Fibroblast of gingiva (primary cell): Measurements from ENCODE around the gene NOS1AP.

Source experiments
- DNase-seq: peaks from one replicate; pipeline ENCODE4 v3.0.0-alpha.2; 2011; ENCODE audit warnings: low read depth

Gene NOS1AP

DNA sequence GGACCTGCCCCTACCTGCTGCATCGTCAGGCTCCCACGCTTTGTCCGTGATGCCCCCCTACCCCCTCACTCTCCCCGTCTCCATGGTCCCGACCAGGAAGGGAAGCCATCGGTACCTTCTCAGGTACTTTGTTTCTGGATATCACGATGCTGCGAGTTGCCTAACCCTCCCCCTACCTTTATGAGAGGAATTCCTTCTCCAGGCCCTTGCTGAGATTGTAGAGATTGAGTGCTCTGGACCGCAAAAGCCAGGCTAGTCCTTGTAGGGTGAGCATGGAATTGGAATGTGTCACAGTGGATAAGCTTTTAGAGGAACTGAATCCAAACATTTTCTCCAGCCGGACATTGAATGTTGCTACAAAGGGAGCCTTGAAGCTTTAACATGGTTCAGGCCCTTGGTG lies 298.3 kb downstream of the NOS1AP start:
- DNase-seq: no peak

DNA sequence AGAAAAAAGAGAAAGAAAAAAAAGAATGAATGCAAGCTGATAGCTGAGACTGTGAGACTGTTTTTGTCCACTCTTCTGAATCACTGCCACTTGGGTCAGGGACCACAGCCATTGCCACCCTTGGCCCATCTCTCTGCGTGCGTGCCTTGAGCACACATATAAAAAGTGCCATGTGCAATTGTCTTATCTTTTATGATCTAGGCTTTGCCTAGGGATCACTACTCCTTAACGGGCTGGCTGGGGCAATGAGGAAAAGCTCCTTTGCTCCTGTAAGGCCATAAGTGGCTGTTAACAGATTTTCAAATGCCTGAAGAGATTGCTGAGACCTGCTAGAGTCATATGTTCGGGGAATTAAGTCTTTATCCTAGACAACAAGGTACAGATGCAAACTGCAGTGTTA lies 299.0 kb downstream of the NOS1AP start:
- DNase-seq: no peak

DNA sequence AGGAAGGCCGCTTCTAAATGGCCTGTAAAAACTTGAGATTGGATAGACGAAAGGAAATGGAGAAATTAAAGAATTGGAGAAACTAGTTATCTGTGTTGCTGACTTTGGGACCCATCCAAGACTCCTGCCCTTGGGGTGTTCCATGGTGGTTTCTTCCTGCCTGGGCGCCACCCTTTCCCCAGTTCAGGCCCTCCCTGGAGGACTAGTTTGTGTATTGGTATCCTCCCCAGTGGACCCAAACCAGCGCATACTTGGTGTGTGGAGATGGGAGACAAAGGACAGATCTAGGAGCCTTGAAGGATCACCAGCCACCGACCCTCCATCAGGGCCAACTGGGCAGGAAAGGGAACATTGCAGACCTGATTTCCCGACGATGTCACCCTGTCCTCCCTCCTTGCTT lies 300.1 kb downstream of the NOS1AP start:
- no peak for DNase-seq

DNA sequence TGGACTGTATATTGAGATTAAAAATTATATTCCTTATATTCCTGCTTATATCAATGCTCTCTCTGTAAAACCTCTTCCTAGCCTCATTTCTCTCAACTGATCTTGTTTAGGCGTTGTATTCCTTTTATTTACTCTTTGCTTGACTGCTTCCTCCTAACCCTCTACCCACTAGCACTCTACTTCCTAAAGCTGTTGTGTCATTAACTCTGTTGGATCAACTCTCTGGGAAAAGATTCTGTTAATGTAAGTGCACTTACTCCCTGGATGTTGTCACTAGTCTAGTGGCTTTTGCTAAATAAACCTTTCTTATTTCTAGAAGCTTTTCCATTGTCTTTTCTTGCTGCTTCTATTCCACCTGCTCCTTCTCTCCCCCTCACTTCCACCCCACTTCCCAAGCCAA lies 300.7 kb downstream of the NOS1AP start:
- DNase-seq: no peak

DNA sequence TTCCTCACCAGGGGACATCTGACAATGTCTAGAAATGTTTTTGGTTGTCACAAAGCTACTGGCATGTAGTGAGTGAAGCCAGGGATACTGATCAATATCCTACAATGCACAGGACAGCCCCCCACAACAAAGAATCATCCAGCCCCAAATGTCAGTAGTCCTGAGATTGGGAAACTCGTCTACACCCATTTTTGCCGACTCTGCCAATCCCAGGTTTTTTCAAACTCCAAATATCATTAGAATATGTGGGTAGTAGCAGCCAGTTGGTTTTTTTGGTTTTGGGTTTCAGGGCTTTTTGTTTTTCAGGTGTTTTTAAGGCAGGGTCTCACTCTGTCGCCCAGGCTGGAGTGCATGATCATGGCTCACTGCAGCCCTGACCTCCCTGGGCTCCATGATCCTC lies 301.2 kb downstream of the NOS1AP start:
- DNase-seq: no peak

DNA sequence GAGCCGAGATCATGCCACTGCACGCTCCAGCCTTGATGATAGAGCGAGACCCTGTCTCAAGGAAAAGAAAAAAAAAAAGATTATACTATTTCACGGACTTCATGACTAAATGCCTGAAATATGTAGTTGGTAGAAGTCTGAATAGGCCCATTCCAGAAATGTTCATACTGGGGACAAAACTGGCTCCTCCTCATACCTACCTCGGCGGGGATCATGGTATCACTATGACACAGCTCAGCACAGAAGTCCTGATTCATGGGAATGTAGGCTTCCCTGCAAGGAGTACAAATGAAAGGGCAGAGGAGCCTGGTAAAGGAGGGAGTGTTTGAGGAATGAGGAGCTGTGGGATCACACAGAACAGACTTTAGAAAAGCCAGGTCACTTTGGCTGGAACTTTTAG lies 302.1 kb downstream of the NOS1AP start:
- no peak for DNase-seq

DNA sequence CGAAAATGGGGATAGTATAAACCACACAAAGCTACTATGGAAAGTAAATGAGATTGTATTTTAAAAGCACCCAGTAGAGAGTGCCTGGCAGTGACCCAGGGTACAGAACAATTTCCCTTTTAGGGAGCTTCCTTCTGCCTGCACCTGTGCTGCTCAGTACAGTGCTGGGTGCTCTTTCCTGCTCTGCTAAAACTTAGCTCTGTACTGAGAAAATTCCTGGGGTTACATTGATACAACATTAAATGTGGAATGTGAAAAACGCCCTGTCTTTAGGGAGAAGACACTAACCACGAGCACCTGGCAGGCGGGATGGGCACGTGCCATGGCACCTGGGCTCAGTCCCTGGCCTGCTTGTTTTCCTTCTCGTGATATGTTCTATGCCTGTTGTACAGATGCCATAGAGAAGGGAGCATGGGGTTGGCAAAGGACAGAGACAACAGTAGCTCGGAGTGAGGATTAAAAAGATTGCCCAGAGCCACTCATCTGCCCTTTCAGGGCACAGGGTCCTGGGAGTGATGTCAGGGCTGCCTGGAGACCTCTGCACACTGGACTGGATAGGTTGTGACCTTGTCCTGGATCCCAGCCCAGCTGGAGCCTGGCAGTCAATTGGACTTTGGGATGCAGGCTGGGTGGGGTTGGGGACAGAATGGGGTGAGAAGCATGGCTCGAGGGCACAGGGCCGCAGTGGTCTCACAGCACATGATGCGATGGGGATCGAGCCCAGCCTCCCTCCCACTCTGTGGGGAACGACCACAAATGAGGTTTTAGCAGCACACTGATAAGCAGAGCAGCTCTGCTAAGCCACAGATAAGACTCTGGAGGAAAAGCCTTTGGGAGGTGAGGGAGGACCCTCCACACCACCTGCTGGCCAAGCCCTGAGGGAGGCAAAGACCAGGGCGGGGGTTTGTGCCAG lies 302.9 kb downstream of the NOS1AP start:
- DNase-seq: no peak

DNA sequence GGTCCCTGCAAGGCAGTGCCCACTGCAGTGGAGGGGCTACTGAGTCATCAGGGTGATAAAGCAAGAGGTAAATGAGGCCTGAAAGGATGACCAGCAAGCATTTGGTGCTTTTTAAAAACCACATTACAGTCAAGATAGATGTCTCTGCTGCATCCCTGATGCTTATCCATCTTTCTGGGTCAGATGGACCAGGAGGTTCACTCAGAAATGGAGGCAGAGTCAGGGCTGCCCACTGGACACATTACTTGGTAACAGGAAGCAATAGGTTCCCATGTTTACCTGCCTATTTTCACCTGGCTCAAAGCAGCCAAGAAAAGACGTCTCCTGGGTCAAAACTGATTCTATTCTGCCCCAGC lies 303.6 kb downstream of the NOS1AP start:
- DNase-seq: no peak

DNA sequence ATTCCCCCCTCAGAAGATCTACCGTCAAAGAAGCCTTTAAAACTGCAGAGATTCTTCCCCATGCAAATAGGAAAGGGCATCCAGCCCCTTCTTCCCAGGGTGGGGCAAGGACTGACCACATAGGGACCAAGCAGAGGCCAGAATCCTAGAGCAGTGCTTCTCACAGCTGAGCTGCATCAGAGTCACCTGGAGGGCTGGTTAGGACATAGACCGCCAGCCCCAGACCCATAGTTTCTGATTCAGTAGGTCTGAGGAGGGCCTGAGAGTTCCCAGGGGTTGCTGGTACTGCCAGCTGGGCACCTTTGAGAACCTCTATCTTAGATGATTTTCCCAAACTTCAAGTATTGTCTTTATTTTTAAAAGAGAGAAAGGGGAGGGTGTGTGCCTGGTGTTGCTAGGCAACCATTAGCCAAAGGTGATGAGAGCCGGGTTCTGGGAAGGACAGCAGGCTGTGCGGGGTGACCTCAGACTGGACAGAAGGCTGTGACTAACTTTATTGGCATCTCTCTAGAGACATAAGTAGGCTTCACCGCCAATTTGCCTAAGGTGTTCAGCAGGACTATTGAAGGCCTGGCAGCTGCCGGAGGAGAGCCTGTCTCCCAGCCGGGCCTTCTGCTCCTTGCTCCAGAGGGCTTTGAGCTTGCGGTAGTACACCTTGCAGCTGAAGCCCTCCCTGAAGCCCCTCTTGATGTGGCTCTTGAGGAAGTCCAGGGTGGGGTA lies 304.2 kb downstream of the NOS1AP start:
- DNase-seq: no peak

DNA sequence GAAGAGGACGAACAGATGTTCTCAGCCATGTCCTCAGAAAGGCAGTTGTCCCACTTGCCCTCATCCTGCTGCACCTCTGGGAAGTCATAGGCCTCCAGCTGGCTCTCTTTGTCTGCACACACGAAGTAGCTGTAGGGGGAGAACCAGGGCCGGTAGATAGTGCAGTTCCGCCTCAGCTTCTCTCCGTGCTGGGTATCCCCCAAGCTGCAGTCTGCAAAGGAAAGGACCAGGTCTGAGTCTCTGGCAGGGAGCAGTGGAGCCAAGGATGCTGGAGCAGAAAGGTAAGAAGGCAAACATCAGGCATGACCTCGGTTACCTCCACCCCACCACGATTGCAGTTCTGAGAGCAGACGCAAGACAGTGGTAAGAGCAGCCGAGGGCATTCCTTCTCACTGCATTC lies 304.9 kb downstream of the NOS1AP start:
- no peak for DNase-seq

DNA sequence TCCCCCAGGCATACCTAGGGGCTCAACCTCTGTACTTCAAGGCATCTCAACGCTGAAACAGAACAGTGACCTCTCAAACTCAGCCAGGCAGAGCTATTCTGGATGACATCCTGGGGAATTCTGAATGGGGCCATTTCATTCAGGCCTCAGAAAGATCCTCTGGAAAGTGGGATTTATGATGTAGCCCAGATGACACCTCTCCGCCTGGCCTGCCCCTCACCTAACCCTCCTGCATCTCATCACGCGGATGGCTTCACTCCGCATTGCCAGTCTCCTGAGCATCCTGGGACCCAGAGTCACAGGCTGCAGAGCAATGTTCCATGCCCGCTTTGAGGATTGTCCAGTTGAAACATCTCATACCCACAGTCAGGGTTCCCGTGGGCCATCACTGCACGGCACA lies 306.0 kb downstream of the NOS1AP start:
- DNase-seq: no peak

DNA sequence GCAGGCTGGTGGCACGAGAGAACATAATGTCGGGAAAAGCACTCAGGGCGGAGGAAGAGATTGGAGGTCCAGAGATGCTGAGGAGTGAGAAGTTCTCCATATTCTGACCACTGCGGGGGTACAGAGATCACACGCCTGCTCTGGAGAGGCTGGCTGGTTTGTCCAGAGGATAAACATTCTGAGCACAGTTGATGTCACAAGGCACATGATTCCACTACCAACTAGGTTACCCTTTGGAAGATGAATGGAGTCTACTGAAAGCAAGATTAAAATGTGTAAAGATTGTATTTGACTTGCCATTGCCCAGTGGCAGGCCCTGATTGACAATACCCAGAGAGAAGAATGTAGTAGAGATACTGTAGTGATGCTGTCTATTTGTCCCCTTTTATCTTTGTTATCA lies 307.2 kb downstream of the NOS1AP start, which contains the start of gene SPATA46:
Gene SPATA46 (minus strand): TSS at position 164 of the 400 bp plus-strand sequence. CDS start 64 bp downstream, at position 100.
- no peak for DNase-seq

DNA sequence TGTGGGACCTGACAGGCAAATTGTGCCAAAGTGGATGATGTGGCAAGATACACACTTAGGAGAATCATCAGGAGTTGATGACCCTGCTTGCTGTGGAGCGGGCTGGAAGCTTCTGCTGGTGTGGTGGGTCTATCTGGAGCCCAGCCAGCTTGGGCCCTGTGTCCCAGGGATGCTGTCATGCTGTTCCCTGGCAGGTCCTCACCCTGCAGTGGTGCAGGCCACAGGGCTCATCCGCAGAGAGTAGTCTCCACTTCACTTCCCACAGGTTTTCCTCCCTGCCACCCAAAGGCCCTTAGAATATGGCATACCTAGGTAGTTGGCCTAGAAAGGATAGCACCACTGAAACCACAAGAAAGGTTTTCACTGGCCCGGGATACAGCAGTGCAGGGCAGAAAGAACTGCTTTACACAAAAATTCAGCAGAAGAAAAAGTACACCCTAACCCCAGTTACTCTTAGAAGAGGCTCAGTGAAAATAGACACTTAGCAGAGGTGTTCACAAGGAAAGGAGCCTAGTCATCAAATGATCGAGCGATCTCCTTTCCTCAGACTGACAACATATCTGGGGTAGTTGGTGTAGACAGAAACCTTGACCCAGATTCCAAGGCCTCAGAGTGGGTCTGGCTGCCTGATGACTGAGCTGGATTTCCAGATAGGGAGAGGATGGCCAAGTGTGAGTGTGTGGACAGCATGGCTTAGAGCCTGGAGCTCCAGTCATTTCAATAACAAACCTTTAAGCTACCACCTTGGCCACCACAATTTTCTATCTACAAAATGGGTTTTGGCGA lies 310.8 kb downstream of the NOS1AP start:
- no peak for DNase-seq

DNA sequence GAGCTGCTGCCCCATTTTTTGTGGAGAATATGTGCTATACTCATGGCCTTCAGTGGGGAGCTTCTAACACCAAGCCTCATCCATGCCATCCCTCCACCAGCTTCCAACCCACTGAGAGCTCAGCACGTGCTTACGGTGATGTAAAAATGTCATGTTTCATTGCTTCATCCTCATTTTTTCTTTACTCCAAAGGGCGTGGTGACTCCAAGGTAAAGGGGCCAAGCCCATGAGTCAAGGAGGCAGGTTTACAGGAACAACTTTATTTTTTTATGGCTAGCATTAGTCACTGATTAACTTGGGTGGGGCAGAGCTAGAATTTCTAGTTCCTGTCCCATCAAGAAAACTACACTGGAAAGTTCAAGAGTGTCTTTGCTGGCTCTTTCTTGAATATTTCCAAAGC lies 311.9 kb downstream of the NOS1AP start, which contains the start of gene C1orf226:
Gene C1orf226 (plus strand): TSS at position 346 of the 400 bp plus-strand sequence. CDS start 174 bp downstream, outside the sequence.
- no peak for DNase-seq

DNA sequence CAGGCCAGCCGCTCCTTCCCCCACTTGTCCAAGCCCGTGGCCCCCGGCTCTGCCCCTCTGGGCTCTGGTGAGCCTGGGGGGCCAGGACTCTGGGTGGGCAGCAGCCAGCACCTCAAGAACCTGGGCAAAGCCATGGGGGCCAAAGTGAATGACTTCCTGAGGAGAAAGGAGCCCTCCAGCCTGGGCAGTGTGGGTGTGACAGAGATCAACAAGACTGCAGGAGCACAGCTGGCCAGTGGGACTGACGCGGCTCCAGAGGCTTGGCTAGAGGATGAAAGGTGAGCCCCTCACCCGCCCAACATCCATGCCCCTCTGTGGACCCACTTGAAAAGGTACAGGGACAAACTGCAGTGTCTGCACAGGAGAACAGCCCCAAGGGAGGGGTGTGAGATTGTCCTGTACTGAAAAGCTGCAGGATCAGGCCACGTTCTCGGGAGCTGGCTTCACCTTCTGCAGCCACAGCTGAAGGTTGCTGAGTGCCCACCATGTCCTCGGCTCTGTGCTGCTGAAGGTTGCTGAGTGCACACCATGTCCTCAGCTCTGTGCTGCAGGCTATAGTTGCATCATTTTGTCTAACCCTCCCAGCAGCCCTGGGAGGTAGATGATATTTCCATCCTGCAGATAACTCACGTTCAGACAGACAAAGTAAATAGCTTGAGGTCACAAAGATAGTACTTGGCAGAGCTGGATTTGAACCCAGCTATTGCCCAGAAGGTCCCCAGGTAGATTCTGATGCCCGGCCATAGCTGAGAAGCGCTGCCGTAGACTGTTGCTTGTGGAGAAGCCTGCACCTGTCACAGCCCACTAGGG lies 312.7 kb downstream of the NOS1AP start:
- DNase-seq: no peak

DNA sequence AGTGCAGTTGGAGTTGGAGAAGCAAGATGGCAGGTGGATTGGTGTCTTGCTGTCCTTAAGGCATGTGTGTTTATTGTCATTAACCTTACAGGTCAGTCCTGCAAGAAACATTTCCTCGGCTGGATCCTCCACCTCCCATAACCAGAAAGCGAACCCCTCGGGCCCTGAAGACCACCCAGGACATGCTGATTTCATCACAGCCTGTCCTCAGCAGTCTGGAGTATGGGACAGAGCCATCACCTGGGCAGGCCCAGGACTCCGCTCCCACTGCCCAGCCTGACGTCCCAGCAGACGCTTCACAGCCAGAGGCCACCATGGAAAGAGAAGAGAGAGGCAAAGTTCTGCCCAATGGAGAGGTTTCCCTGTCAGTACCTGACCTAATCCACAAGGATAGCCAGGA lies 313.6 kb downstream of the NOS1AP start:
- no peak for DNase-seq

DNA sequence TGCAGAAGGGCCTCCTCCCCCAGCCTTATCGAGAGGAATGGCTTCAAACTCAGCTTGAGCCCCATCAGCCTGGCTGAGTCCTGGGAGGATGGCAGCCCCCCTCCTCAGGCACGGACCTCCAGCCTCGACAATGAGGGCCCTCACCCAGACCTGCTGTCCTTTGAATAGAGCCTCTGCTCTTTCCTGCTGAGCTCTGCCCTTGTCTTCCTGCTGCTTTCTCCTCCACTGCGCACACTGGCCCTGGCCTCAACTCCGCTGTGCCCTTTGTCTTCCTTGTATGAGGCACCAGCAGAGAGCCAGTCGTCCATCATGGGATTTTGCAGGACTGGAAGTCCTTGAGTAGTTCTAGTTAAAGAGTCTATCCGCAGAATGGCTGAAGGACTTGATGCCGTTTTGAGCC lies 314.0 kb downstream of the NOS1AP start:
- no peak for DNase-seq

DNA sequence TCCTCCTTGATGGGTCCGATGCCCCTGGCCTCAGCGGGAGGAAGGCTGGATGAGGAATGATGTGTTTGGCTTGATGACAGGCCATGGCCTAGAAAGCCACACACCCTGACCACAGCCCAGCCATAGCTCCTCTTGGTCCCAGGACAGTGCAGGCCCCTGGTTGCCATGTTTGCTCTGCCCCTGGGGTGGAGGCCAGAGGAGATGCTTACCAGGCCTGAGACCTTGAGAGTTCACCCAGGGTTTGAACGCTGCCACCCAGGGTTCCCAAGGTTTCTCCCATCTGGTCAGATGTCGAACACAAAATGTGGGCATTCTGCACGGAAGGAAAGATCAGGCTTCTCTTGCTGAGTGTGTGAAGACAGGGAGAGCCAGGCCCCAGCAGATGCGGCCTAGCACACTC lies 314.6 kb downstream of the NOS1AP start:
- no peak for DNase-seq

DNA sequence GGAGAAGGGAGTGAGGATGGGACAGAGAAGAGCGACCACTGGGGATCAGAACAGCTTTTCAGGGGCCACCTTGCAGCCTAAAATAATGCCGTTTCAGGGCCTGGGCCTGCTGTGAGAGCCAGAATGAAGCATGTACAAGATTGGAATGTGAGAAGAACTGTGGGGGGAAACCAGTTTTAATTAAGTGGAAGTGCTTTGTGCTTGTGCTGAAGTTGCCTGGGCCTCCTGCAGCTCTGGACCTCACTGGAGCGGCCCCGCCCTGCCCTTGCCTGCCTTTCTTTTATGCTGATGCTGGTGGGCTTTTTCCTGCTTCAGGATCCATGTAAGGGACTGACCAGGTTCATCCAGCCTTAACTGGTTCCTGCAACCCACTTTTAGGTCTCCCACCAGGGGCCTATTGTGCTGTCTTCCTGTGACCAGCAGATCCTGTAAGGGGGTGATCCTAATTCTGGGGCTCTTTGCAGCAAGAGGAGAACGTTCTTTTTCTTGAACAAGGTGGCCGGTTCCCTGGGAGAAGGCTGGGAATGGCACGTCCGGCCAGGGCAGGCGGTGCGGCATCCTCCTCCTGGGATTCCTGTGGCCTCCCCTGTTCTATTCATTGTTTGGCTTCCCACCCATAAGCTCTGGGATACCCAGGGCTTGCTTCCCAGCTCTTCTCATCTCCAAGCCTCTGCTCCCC lies 315.2 kb downstream of the NOS1AP start:
- no peak for DNase-seq

DNA sequence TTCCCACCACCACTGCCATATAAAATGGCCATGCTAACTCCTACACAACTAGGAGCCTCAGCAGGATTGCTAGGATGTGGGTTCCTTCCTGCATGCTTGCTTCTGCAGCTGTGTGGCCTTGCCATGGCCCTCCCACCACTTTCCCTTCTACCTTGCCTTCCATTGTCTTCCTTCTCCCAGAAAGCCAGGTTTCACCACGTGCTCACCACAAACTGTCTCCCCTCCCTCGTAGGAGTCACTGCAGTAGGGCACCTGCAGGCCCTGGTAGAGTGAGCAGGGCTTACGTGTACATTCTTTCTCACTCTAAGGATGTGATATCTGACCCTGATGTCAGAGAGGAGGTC lies 315.8 kb downstream of the NOS1AP start:
- no peak for DNase-seq

DNA sequence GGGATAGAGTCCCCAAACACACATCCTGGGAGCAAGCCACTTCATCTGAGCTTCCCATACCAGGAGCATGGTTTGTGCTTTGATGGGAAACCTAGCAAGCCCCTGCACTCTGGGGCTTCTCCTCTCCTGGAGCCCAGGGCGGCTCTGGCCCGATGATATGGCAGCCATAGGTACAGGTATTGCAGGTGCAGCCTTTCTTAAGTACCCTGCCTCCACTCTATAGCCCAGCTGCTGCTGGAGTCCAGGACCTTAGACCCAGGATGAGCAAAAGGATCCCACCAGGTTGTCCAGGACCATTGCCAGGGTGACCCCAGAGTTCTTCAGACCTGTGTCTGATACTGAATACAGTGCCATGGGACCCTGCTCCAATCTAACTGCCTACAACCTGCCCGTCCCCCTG lies 316.2 kb downstream of the NOS1AP start:
- DNase-seq: no peak
